ENCODE results near the gene URB2. TPM values are rescaled to one million over a fixed set of nuclear protein-coding genes. Genes with fewer than 3 reads are reported as not detected.

The URB2 gene
- total RNA-seq, 1 donor = 9.0 TPM

DNA sequence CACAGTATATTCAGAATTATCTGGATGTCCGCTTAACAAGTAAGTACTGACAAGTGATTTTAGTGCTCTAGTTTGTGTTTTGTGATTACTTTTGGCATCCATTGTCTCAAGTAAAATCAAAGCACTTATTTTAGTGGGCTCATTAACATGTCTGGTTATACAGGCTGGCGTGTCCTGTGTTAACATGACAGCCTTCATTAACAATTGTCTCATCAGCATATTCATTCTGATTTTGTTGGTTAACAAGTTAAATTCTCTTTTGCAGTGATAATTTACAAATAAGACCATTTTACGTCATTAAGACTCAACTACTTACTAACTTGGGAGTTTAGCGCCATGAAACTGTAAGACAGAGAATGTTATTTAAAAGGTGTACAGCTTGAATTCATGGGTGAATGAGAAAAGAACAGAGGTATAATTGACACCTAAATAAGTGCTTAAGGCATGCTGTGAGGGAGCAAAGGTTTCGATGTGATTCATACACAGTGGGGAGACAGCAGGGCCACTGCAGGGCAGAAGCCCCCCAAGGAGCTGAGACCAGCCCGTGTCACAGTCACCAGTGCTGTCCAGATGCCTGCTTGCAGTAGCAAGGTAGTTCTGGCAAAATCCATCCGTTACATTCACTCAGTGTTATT is 22.6 kb upstream of the URB2 start:
- Histone ChIP-seq H3K79me2 (ENCODE audit: insufficient read depth, low read length) (peaks cover 25% of the 10 kb centered on the region), H2AFZ (ENCODE audit: low read length) (no peak overlapping the region), H3K27ac (ENCODE audit: low read depth, low read length) (no peak overlapping the region), H3K4me1 (ENCODE audit: insufficient read depth, low read length) (no peaks in the 10 kb centered on the region), H3K27me3 (ENCODE audit: insufficient read depth, low read length) (no peaks in the 10 kb centered on the region), H3K4me2 (ENCODE audit: insufficient read depth, low read length) (no peak overlapping the region), H3K4me3 (ENCODE audit: insufficient read depth, low read length) (no peak overlapping the region), H4K20me1 (ENCODE audit: insufficient read depth, low read length) (no peaks in the 10 kb centered on the region), H3K9me3 (ENCODE audit: low read depth, low read length) (no peaks in the 10 kb centered on the region), H3K36me3 (ENCODE audit: insufficient read depth, low read length) (peaks cover 75% of the 10 kb centered on the region)
- TF ChIP-seq, protein P1, sequence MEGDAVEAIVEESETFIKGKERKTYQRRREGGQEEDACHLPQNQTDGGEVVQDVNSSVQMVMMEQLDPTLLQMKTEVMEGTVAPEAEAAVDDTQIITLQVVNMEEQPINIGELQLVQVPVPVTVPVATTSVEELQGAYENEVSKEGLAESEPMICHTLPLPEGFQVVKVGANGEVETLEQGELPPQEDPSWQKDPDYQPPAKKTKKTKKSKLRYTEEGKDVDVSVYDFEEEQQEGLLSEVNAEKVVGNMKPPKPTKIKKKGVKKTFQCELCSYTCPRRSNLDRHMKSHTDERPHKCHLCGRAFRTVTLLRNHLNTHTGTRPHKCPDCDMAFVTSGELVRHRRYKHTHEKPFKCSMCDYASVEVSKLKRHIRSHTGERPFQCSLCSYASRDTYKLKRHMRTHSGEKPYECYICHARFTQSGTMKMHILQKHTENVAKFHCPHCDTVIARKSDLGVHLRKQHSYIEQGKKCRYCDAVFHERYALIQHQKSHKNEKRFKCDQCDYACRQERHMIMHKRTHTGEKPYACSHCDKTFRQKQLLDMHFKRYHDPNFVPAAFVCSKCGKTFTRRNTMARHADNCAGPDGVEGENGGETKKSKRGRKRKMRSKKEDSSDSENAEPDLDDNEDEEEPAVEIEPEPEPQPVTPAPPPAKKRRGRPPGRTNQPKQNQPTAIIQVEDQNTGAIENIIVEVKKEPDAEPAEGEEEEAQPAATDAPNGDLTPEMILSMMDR (IDR thresholded peaks at IDR 0.05; ENCODE audit: extremely low read depth, low read depth, low read length) = no peak
- no peak for DNase-seq (ENCODE audit: insufficient read length, low spot score, missing footprints)

DNA sequence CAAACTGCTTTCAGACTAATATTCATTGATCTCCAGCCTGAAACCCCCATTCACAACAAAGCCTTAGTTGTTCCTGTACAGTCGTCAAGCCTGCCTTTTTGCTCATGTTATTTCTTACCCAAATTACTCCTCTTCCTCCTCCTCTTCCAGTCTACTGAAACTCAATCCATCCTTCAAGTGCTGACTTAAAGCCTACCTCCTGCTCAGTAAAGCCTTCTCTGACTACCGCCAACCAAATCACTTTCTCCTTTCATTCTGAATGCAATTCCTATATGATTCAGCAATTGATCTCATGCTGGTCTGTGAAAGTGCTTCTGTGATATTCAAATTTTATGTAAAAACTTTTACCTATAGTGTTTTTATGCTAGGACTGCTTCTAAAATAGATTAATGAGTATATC is 18.7 kb upstream of the URB2 start:
- TF ChIP-seq, protein P1 (IDR thresholded peaks at IDR 0.05; ENCODE audit: extremely low read depth, low read depth, low read length) = no peak
- no peaks in the 10 kb centered on the region for H3K27me3 ChIP-seq (ENCODE audit: insufficient read depth, low read length)
- H3K4me3 ChIP-seq (ENCODE audit: insufficient read depth, low read length) = no peak overlapping the region
- H3K9me3 ChIP-seq (ENCODE audit: low read depth, low read length) = no peaks in the 10 kb centered on the region
- H3K79me2 ChIP-seq (ENCODE audit: insufficient read depth, low read length) = peaks cover 4% of the 10 kb centered on the region
- H3K27ac ChIP-seq (ENCODE audit: low read depth, low read length) = no peak overlapping the region
- H3K4me2 ChIP-seq (ENCODE audit: insufficient read depth, low read length) = no peak overlapping the region
- H3K4me1 ChIP-seq (ENCODE audit: insufficient read depth, low read length) = no peaks in the 10 kb centered on the region
- no peaks in the 10 kb centered on the region for H4K20me1 ChIP-seq (ENCODE audit: insufficient read depth, low read length)
- no peak overlapping the region for H2AFZ ChIP-seq (ENCODE audit: low read length)
- H3K36me3 ChIP-seq (ENCODE audit: insufficient read depth, low read length) = peaks cover 84% of the 10 kb centered on the region
- no peak for DNase-seq (ENCODE audit: insufficient read length, low spot score, missing footprints)

DNA sequence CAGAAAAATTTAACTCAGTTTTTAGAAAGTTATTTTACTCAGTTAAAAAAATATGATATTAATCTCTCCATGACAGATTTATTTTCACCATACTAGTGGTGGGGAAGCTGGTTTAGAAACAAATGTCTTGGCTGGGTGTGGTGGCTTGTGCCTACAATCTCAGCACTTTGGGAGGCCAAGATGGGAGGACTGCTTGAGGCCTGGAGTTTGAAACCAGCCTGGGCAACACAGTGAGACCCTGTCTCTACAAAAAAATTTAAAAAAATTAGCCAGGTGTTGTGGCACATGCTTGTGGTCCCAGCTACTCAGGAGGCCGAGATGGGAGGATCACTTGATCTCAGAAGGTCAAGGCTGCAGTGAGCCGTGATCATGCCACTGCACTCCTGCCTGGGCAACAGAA is 17.5 kb upstream of the URB2 start:
- H3K79me2 ChIP-seq (ENCODE audit: insufficient read depth, low read length) = peaks cover 3% of the 10 kb centered on the region

DNA sequence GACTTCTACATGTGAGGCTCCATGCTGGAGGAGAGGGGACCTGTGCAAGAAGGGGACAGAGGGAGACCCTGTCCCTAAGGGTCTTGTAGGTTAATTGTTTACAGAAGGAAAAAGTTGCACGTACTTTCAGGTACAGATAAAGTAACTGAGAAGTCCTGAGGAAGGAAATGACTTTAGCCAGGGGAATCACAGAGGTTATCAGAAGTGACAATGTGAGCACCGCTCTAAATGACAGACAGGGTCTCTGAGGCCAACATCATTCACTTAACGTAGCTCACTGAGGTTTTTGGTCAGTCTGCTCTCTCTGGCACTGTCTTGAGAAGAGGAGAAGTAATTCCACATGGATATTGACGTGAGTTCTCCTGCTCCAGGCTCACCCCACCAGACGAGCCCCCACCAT is 12.1 kb upstream of the URB2 start:
- H4K20me1 ChIP-seq (ENCODE audit: insufficient read depth, low read length) = peaks cover 23% of the 10 kb centered on the region
- no peak overlapping the region for H3K4me2 ChIP-seq (ENCODE audit: insufficient read depth, low read length)
- H3K27ac ChIP-seq (ENCODE audit: low read depth, low read length) = no peak overlapping the region
- no peaks in the 10 kb centered on the region for H3K4me1 ChIP-seq (ENCODE audit: insufficient read depth, low read length)
- no peak for DNase-seq (ENCODE audit: insufficient read length, low spot score, missing footprints)
- peaks cover 51% of the 10 kb centered on the region for H3K79me2 ChIP-seq (ENCODE audit: insufficient read depth, low read length)
- H3K9me3 ChIP-seq (ENCODE audit: low read depth, low read length) = no peaks in the 10 kb centered on the region
- no peaks in the 10 kb centered on the region for H3K27me3 ChIP-seq (ENCODE audit: insufficient read depth, low read length)
- TF ChIP-seq, protein P1 (IDR thresholded peaks at IDR 0.05; ENCODE audit: extremely low read depth, low read depth, low read length) = no peak
- H3K36me3 ChIP-seq (ENCODE audit: insufficient read depth, low read length) = peaks cover 44% of the 10 kb centered on the region
- H2AFZ ChIP-seq (ENCODE audit: low read length) = no peak overlapping the region
- no peak overlapping the region for H3K4me3 ChIP-seq (ENCODE audit: insufficient read depth, low read length)

More for the DNA sequence above, 17.5 kb upstream of the URB2 start:
- H3K4me3 ChIP-seq (ENCODE audit: insufficient read depth, low read length) = no peak overlapping the region
- no peaks in the 10 kb centered on the region for H3K9me3 ChIP-seq (ENCODE audit: low read depth, low read length)
- H3K4me1 ChIP-seq (ENCODE audit: insufficient read depth, low read length) = no peaks in the 10 kb centered on the region
- peaks cover 87% of the 10 kb centered on the region for H3K36me3 ChIP-seq (ENCODE audit: insufficient read depth, low read length)
- H3K4me2 ChIP-seq (ENCODE audit: insufficient read depth, low read length) = no peak overlapping the region
- no peaks in the 10 kb centered on the region for H3K27me3 ChIP-seq (ENCODE audit: insufficient read depth, low read length)
- H3K27ac ChIP-seq (ENCODE audit: low read depth, low read length) = no peak overlapping the region
- H2AFZ ChIP-seq (ENCODE audit: low read length) = no peak overlapping the region
- TF ChIP-seq, protein P1 (IDR thresholded peaks at IDR 0.05; ENCODE audit: extremely low read depth, low read depth, low read length) = no peak
- no peak for DNase-seq (ENCODE audit: insufficient read length, low spot score, missing footprints)
- H4K20me1 ChIP-seq (ENCODE audit: insufficient read depth, low read length) = no peaks in the 10 kb centered on the region
